ENCODE data around the gene LYPLAL1. TPM values are rescaled to one million over a fixed set of nuclear protein-coding genes. Genes with fewer than 3 reads are reported as not detected.

Gene LYPLAL1
- total and polyA plus RNA-seq, 2 of the 8 experiments (the other 6 are each of a cell fraction or from before 2014, with no cell fraction given) = 6.3 to 23.8 TPM

- FAIRE-seq (no peak), DNase-seq (ENCODE audit: low read depth in 1 of 2, low spot score in 2 of 2) (no peak)
- 89% methylated on average over 1 of the region's 1 CpG; no CpG with 5 or more reads in 1 of the 2 experiments for WGBS, 2 experiments (ENCODE audit: extremely low coverage in 1 of 2, insufficient coverage in 1 of 2, insufficient read length in 1 of 2, insufficient replicate concordance in 2 of 2, low coverage in 1 of 2, low lambda C conversion rate in 2 of 2, missing lambda C conversion rate in 1 of 2)
- Histone ChIP-seq H2AK5ac (ENCODE audit: low read depth, low read length) (no peak overlapping the region), H3K36me3 (ENCODE audit: control insufficient read depth in 2 of 4, insufficient read depth in 4 of 4, low read length in 3 of 4) (no peaks in the 10 kb centered on the region), H4K5ac (ENCODE audit: insufficient read length, low read depth, low read length) (no peak overlapping the region), H3K23ac (ENCODE audit: insufficient read length) (no peak overlapping the region), H3K27ac (ENCODE audit: low read depth, low read length) (no peak overlapping the region), H3K23me2 (ENCODE audit: low read depth, low read length) (peaks cover 3% of the 10 kb centered on the region; the same call in 1 of the 2 replicates), H4K91ac (replicated peaks; ENCODE audit: insufficient read length, low read length) (no peak overlapping the region), H3K9ac (replicated peaks in 1 of 4; ENCODE audit: extremely low read depth in 1 of 4, low read depth in 3 of 4, low read length in 3 of 4) (no peak overlapping the region), H3K56ac (replicated peaks; ENCODE audit: insufficient read length, low read depth, low read length) (no peak overlapping the region), H2BK120ac (replicated peaks; ENCODE audit: low read depth, low read length) (no peak overlapping the region), H3K9me3 (ENCODE audit: insufficient read depth in 2 of 2, low read depth in 1 of 2, low read length in 1 of 2) (no peaks in the 10 kb centered on the region), H4K20me1 (replicated peaks in 1 of 2; ENCODE audit: control insufficient read depth in 1 of 2, insufficient read depth in 2 of 2, low read length in 2 of 2) (no peaks in the 10 kb centered on the region), H3K18ac (ENCODE audit: extremely low read depth, low read length) (no peak overlapping the region), H3K14ac (ENCODE audit: insufficient read length) (no peak overlapping the region), H3K27me3 (replicated peaks in 1 of 4; ENCODE audit: control insufficient read depth in 3 of 4, extremely low read depth in 1 of 4, insufficient read depth in 3 of 4, low read length in 3 of 4) (no peaks in the 10 kb centered on the region), H2AFZ (ENCODE audit: low read length) (no peak overlapping the region), H3K79me1 (ENCODE audit: low read depth, low read length) (no peaks in the 10 kb centered on the region), H3K4me2 (ENCODE audit: insufficient read depth in 1 of 2, low read depth in 2 of 2, low read length in 2 of 2) (no peak overlapping the region), H3K79me2 (ENCODE audit: control insufficient read depth in 1 of 2, insufficient read depth in 2 of 2, low read length in 2 of 2) (peaks cover 0 to 9% of the 10 kb centered on the region in 2 experiments; a peak in 1 of 4 replicates), H2BK5ac (ENCODE audit: low read depth, low read length) (no peak overlapping the region), H4K8ac (ENCODE audit: extremely low read depth, insufficient read depth, low read length) (no peak overlapping the region), H3K4me1 (replicated peaks in 1 of 4; ENCODE audit: control insufficient read depth in 3 of 4, insufficient read depth in 4 of 4, low read length in 3 of 4) (peaks cover 0 to 4% (median 2%) of the 10 kb centered on the region in 4 experiments; a peak in 4 of 7 replicates), H2BK15ac (ENCODE audit: low read length) (no peak overlapping the region), H2BK20ac (ENCODE audit: low read length) (no peak overlapping the region), H2BK12ac (ENCODE audit: low read depth, low read length) (no peak overlapping the region), H3K4me3 (ENCODE audit: extremely low read depth in 1 of 4, insufficient read depth in 2 of 4, low read depth in 3 of 4, low read length in 4 of 4) (no peak overlapping the region), H3K4ac (replicated peaks; ENCODE audit: insufficient read length, low read depth, low read length) (no peak overlapping the region)
- no peak for TF ChIP-seq RBBP5 (IDR thresholded peaks at IDR 0.05; ENCODE audit: borderline replicate concordance, low read depth, low read length)
- ChIA-PET POLR2A (ENCODE audit: partially characterized antibody) (no interaction called here), CTCF (ENCODE audit: partially characterized antibody) (no interaction called here)
Measured at GRCh38 chr1:219171192-219171935, 2.3 kb upstream of the LYPLAL1 start.

Measured in H1 (cell line).